Panc1 (cell line): ENCODE results near the gene WFIKKN2.

Source experiments
- CTCF ChIP-seq: fragments of 450-650 bp; IDR thresholded peaks from 2 replicates; pipeline ENCODE4 v1.5.1; 2017; ENCODE audit warnings: mild to moderate bottlenecking
- POLR2AphosphoS5 ChIP-seq: IDR thresholded peaks from 2 replicates; pipeline ENCODE4 v1.6.1; 2012; ENCODE audit warnings: mild to moderate bottlenecking, low read depth, low read length, moderate library complexity
- REST ChIP-seq, 2 experiments: IDR thresholded peaks; 2 replicates each; pipeline ENCODE4 v1.6.1; 2011 to 2012; ENCODE audit warnings: low read depth in 2 of 2, control low read depth in 1 of 2, low read length in 1 of 2, mild to moderate bottlenecking in 1 of 2, moderate library complexity in 1 of 2; ENCODE audit not compliant: insufficient read depth in 1 of 2
- TCF7L2 ChIP-seq: IDR thresholded peaks from 2 replicates; pipeline ENCODE4 v1.6.1; 2011; ENCODE audit warnings: mild to moderate bottlenecking, low read depth, low read length, inconsistent platforms

GRCh38 chr17:50837286-50837979, 2.0 kb downstream of the WFIKKN2 start:
- no peak for TF ChIP-seq CTCF
- TF ChIP-seq POLR2AphosphoS5, result no peak
- no peak for TF ChIP-seq REST (IDR thresholded peaks at IDR 0.05; ENCODE audit: insufficient read depth in 1 of 2, low read depth in 2 of 2, low read length in 1 of 2)
- TF ChIP-seq TCF7L2, result no peak
